ENCODE measurements around the gene MEGF8.

Gene MEGF8

DNA sequence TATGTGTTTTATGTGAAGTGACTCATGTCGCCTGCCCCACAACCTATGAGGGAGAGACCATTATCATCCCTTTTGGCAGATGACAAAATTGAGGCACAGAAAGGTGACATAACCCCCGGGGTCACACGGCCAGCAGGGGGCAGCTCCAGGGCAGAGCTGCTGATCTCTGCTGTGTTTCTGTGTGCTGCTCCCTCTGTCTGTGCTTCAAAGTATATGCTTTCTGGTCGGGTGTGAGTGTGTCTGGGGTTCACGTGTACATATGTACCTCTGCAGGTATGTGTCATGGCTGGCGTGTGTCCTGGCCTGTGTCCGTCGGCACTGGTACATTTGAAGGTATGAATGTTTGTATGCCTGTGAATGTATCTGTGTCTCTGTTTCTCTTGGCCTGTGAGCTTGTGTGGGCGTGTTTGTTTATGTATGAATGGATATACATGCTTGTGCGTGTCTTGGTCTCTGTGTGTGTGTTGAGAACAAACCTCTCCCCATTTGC, 94.7 kb downstream of the MEGF8 start:
- DNase-seq (ENCODE audit: low spot score) = peak; percentile 59

DNA sequence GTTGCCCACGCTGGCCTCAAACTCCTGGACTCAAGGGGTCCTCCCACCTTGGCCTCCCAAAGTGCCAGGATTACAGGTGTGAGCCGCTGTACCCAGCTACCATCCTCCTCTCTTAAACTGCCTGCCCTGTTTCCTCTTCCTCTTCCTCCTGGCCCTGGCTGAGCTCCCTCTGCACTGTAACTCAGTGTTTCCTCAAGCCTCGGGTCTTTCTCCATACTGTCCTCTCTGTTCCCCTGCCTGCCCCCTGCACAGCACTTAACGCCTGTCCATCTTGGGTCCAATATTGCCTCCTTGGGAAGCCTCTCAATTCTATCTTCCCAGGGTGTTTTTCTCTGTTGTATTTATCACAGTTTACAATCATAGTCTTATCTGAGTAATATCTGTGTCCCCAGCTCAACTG, 95.7 kb downstream of the MEGF8 start:
- no peak for DNase-seq (ENCODE audit: low spot score)

DNA sequence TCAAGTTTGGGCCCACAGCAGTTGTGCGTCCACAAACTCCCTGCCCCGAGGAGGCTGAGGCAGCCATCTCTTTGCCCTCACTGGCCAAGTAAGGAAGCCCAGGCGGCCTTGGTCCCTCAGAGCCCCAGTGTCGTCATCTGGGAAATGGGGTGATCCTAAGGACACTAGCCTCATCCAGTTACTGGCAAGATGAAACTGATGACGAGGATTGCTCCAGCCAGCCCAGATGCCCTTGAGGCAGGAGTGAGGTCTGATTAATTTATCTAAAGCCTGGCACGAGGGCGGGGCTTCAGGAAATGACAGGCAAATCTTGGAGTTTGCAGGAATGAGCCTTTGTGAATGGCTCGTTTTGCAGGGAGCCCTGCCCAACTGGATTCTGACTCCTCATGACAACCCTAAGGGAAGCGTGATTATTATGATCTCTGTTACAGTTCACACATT, 96.2 kb downstream of the MEGF8 start:
- DNase-seq (ENCODE audit: low spot score) = no peak

DNA sequence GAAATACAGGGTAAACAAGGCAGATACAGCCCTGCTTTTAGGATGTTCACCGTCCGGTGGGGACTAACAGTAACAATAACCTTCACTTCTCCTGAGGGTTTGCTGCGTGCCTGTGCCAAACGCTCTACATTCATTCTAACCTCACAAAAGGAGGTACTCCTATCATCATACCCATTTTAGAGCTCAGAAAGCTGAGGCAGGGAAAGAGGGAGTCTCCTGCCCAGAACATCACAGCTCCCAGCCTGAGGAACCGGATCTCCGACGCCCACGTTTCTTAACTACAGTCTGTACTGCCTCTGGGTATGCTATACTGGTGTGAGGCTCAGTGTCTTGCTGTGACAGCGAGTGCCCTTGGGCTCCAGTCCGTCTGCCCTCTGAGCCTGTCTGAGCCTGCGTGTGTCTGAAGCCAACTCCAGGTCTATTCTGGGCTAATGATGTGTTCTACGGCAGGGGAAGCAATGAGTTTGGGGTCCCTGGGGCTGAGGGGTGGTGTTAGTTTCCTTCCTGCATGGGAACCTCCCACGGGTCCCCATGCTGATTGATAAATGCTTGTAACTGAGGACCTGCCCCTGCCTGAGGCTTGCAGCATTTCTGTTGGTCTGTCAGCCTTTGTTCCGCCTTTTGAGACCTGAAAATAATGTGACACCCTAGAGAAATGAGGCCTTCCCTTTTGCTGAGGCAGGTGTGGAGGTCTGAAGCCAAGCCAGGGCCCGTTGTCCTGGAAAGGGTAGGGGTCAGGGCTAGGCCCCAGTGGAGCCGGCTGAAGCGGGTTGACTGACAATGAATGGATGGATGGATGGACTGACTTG, 96.9 kb downstream of the MEGF8 start:
- no peak for DNase-seq (ENCODE audit: low spot score)

DNA sequence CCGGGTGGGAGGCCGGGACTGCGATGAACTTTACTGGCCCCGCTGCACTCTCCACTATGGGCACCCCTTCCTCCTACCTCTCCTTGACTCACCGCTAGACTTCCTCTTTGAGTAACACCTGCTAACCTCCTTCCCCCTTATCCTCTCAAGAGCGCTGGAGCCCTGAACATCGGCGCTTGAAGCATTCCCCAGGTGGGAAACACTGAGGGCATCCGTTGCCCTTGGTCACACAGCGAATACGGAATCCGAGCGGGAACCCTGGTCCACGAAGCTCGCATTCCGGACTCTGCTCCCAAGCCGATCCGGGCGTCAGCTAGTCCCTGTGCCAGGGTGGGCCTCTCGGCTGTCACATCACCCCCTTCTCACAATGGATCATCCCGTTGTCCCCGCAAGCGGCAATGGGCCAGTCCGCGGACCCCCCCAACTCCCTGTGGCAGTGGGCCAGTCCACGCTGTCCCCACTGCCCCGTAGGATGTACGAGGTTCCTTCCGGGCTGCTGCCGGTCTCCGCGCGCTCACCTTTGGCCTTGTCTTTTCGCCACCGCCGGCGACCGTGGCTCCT, 97.5 kb downstream of the MEGF8 start:
- DNase-seq (ENCODE audit: low spot score) = no peak

DNA sequence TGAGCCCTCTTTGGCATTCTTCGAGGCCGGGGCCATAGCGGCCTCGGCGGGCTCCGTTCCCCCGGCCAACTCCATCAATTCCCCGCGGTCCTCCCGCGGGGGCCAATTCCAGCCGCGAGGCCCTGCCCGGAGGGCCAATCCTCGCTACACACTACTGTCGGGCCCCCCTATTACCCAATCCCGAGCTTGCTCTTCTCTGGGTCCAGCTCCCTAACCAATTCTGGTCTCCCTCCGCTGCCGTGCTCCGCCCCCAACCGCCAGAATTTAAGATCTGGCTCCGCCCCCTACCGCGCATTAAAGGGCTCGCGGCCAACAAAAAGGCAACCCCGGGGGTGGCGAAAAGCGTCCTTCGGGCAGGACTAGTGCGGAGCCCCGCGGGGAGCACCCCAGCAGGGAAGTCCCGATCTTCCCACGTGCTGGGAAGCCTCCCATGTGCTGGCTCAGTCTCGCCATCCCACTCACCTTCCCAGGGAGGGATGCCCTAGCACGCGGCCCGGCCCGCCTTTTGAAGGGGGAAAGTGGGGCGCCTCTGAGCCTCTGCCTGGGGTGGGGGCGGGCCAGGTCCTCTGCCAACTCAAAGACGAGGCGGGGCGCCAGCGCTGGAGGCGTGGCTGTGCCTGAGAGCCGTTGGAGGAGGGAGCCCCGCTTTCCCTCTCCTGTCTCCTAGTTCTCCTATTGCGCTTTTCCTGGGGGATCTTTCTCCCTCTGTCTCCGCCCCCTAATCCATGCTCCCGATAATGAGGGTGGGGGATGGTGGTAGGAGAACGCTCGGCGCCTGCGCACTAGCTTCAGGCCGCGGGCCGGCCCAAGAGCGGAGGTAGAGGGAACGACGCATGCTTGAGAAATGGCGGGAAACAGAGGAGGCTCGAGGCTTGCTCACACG, 98.3 kb downstream of the MEGF8 start:
- peak; percentile 92 for DNase-seq (ENCODE audit: low spot score)

DNA sequence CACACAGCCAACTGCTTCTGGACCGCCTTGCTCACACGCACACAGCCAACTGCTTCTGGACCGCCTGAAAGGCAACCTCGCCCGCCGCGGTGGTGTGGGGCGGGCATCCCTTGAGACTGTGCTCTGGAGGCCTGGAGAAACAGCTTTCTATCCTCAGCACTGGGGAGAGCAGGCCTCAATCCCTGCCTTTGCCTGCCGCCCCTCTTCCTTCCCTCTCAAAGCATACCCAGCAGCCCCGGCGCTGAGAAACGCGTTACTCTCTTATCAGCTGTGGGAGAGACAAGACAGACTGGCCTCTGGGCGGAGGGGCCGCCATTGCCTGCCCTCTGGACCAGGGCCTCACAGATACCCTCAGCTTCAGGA, 98.9 kb downstream of the MEGF8 start:
- DNase-seq (ENCODE audit: low spot score) = no peak

DNA sequence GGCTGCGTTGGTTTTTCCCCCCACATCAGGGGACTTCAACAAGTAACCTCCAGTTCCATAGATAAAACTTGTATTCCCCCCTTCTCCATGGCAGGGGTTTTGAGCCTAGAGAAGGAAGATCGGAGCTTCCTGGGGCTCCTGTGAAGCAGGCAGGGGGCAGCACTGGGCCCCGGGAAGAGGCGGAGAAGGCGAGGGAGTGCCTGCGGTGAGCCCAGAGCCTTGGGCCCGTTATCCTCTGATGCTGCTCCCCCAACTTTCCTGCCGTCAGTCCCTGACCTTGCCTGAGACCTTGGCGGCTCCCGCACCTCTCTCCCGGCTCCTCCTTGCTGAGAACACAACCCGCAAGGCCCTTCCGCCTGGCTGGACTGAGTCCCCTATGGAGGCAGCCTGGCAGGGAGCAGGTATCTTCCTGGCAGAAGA, 99.3 kb downstream of the MEGF8 start:
- DNase-seq (ENCODE audit: low spot score) = no peak

DNA sequence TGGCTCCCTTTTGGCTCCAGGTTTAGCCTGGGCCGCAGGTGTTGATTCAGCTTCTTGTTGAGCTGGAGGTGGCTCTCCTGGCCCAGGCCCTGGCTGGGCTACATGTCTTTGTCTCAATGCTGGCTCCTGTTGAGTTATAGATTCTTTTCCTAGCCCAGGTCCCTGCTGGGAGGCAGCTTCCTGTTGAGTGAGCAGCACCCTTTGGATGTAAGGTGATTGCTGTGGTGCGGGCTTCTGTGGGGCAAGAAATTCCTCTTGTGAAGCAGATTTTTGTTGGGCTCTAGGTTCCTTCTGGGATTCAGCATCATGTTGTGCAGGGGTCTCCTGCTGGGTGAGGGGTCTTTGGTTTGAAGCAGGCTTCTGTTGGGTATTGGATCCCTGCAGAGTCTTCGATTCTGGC, 101.2 kb downstream of the MEGF8 start:
- no peak for DNase-seq (ENCODE audit: low spot score)

DNA sequence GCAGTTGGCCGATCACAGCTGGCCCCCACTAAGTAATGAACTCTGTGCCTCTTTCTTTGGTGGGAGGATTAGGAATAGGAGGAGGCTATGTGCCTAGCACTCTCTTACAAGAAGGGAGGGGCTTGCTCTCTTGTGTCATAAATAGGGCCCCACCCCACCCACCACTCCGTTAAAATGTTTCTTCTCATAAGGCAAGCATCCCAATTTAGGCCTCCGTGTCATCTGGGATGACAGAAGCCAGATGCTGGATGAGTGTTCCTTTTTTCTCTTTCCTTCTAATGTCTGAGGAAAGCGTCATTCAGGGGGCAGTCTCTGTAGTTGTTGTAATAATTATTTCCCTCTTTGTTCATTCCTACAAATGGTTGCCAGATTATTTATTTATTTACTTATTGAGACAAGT, 101.9 kb downstream of the MEGF8 start, which contains the start of gene LIPE:
LIPE (minus strand) TSS at position 76 of the 400 bp plus-strand sequence. CDS start 239 bp downstream, outside the sequence.
- DNase-seq (ENCODE audit: low spot score) = no peak

Measured in LoVo (cell line).